HepG2 (cell line): ENCODE measurements around the gene DPEP3. TPM values are rescaled to one million over a fixed set of nuclear protein-coding genes. Genes with fewer than 3 reads are reported as not detected.

Experiments
- CENPT ChIP-seq: sonication (generic); formaldehyde crosslinking; IDR thresholded peaks from 2 replicates; pipeline ENCODE4 v1.8.0; 2022; ENCODE audit warnings: low read depth, mild to moderate bottlenecking, moderate library complexity, missing genetic modification reagents
- GATAD1 ChIP-seq: IDR thresholded peaks from 2 replicates; pipeline ENCODE4 v1.6.1; 2016; ENCODE audit warnings: missing genetic modification reagents, missing compliant biosample characterization
- GMEB1 ChIP-seq: sonication (generic); formaldehyde crosslinking; IDR thresholded peaks from 2 replicates; pipeline ENCODE4 v1.5.1; 2020; ENCODE audit warnings: missing genetic modification reagents, mild to moderate bottlenecking, borderline replicate concordance
- HNRNPL ChIP-seq: fragments of 200-400 bp; formaldehyde crosslinking; IDR thresholded peaks from 2 replicates; pipeline ENCODE4 v1.6.1; 2017; ENCODE audit warnings: mild to moderate bottlenecking, low read depth, low read length
- KAT2B ChIP-seq: fragments of 150-350 bp; IDR thresholded peaks from 2 replicates; pipeline ENCODE4 v1.6.1; 2014; ENCODE audit warnings: low read depth, low read length, borderline replicate concordance
- KDM6A ChIP-seq: IDR thresholded peaks from 2 replicates; pipeline ENCODE4 v1.6.1; 2016; ENCODE audit warnings: low read depth
- MATR3 ChIP-seq: sonication (generic); formaldehyde crosslinking; IDR thresholded peaks from 2 replicates; pipeline ENCODE4 v1.4.0; 2020; ENCODE audit warnings: missing genetic modification reagents
- NCOA2 ChIP-seq: sonication (generic); formaldehyde crosslinking; IDR thresholded peaks from 2 replicates; pipeline ENCODE4 v1.8.0; 2022; ENCODE audit warnings: inconsistent platforms
- NFIC ChIP-seq: IDR thresholded peaks from 2 replicates; pipeline ENCODE4 v1.6.1; 2012; ENCODE audit warnings: mild to moderate bottlenecking, low read length, inconsistent platforms
- PCBP1 ChIP-seq: fragments of 200-400 bp; formaldehyde crosslinking; IDR thresholded peaks from 2 replicates; pipeline ENCODE4 v1.6.1; 2017; ENCODE audit warnings: mild to moderate bottlenecking, low read depth, low read length, borderline replicate concordance
- SKIL ChIP-seq: sonication (generic); formaldehyde crosslinking; IDR thresholded peaks from 2 replicates; pipeline ENCODE4 v1.8.0; 2022; ENCODE audit warnings: missing genetic modification reagents, mild to moderate bottlenecking, moderate library complexity, borderline replicate concordance
- SMAD1 ChIP-seq: sonication (generic); formaldehyde crosslinking; IDR thresholded peaks from 2 replicates; pipeline ENCODE4 v1.4.0; 2020; ENCODE audit warnings: missing genetic modification reagents, low read depth, mild to moderate bottlenecking, borderline replicate concordance
- SP1 ChIP-seq, 2 experiments: fragments of 450-650 bp in 1 of 2; sonication (generic) in 1 of 2; formaldehyde crosslinking in 1 of 2; IDR thresholded peaks; 2 replicates each; pipeline versions ENCODE4 v1.4.0 to v1.6.1; 2016 to 2020; ENCODE audit warnings: missing genetic modification reagents in 1 of 2
- TAF1 ChIP-seq: sonication (generic); formaldehyde crosslinking; IDR thresholded peaks from 2 replicates; pipeline ENCODE4 v1.4.0; 2020; ENCODE audit warnings: missing genetic modification reagents
- TFAP4 ChIP-seq: sonication (generic); IDR thresholded peaks from 2 replicates; pipeline ENCODE4 v1.6.1; 2016; ENCODE audit warnings: low read depth, borderline replicate concordance
- ZEB1 ChIP-seq: IDR thresholded peaks from 2 replicates; pipeline ENCODE4 v1.6.1; 2012; ENCODE audit warnings: mild to moderate bottlenecking, low read depth, inconsistent platforms; ENCODE audit not compliant: insufficient replicate concordance
- ZNF616 ChIP-seq: sonication (generic); formaldehyde crosslinking; IDR thresholded peaks from 2 replicates; pipeline ENCODE4 v1.5.0; 2020; ENCODE audit warnings: low read depth, mild to moderate bottlenecking, missing genetic modification reagents
- ZNF672 ChIP-seq: sonication (generic); formaldehyde crosslinking; IDR thresholded peaks from 2 replicates; pipeline ENCODE4 v1.8.1; 2022; ENCODE audit warnings: missing genetic modification reagents
- ZNF883 ChIP-seq: sonication (generic); formaldehyde crosslinking; IDR thresholded peaks from 2 replicates; pipeline ENCODE4 v1.5.1; 2020; ENCODE audit warnings: mild to moderate bottlenecking, missing genetic modification reagents; ENCODE audit errors: not compliant biosample characterization
- ZSCAN25 ChIP-seq: sonication (generic); formaldehyde crosslinking; IDR thresholded peaks from 2 replicates; pipeline ENCODE4 v1.8.0; 2022; ENCODE audit warnings: mild to moderate bottlenecking, missing genetic modification reagents
- ZZZ3 ChIP-seq: sonication (generic); formaldehyde crosslinking; IDR thresholded peaks from 2 replicates; pipeline ENCODE4 v1.4.0; 2020; ENCODE audit warnings: missing genetic modification reagents, mild to moderate bottlenecking, borderline replicate concordance
- polyA plus RNA-seq, 8 experiments: library from polyadenylated mRNA; depleted of rRNA in 3 of 8; stranded (reverse) in 7 of 8; unstranded in 1 of 8; fragments of >200 nt; fragmentation: Illumina TruSeq in 4 of 8; extraction: Trizol in 4 of 8; gene quantifications; 2 replicates each; pipeline versions ENCODE4 v1.2.1 to v1.2.3, GENCODE V29; 2011 to 2016; ENCODE audit warnings: low read depth in 4 of 8, missing spikeins in 1 of 8, mixed read lengths in 1 of 8; ENCODE audit not compliant: insufficient read depth in 1 of 8
- total RNA-seq, 5 experiments: library from RNA; depleted of rRNA; stranded (reverse); fragments of >200 nt; fragmentation: Illumina TruSeq; extraction: Trizol; gene quantifications; 2 replicates each; pipeline ENCODE4 v1.2.3, GENCODE V29; 2016; ENCODE audit warnings: low read depth in 1 of 5
- TF ChIP-seq, protein P1 (sequence below): sonication (generic); formaldehyde crosslinking; IDR thresholded peaks from 2 replicates; pipeline ENCODE4 v1.5.1; 2020; ENCODE audit warnings: missing genetic modification reagents, mild to moderate bottlenecking, borderline replicate concordance

Gene DPEP3
- total and polyA plus RNA-seq, 2 of the 13 experiments (the other 11 are each of a cell fraction or from before 2014, with no cell fraction given) = not detected

- TF ChIP-seq SKIL = 0 out of 2 replicates have a peak, but pooled peaks have one; percentile 21
- no peak for TF ChIP-seq KAT2B
- no peak for TF ChIP-seq SP1 (IDR thresholded peaks at IDR 0.05)
- peak; percentile 70 for TF ChIP-seq SP1 (CRISPR knock-in tag; IDR thresholded peaks at IDR 0.05)
- TF ChIP-seq PCBP1 = no peak
- TF ChIP-seq HNRNPL = no peak
- TF ChIP-seq ZNF883 (CRISPR knock-in tag) = peak; percentile 69
- TF ChIP-seq ZNF616 (CRISPR knock-in tag) = peak; percentile 49; the same call in 1 of the 2 replicates
- 0 out of 2 replicates have a peak, but pooled peaks have one; percentile 15 for TF ChIP-seq ZNF672 (CRISPR knock-in tag)
- TF ChIP-seq MATR3 (CRISPR knock-in tag) = no peak
- TF ChIP-seq ZEB1 = peak; percentile 84
- peak; percentile 41; the same call in 1 of the 2 replicates for TF ChIP-seq TFAP4
- no peak for TF ChIP-seq ZZZ3
- TF ChIP-seq, protein P1, sequence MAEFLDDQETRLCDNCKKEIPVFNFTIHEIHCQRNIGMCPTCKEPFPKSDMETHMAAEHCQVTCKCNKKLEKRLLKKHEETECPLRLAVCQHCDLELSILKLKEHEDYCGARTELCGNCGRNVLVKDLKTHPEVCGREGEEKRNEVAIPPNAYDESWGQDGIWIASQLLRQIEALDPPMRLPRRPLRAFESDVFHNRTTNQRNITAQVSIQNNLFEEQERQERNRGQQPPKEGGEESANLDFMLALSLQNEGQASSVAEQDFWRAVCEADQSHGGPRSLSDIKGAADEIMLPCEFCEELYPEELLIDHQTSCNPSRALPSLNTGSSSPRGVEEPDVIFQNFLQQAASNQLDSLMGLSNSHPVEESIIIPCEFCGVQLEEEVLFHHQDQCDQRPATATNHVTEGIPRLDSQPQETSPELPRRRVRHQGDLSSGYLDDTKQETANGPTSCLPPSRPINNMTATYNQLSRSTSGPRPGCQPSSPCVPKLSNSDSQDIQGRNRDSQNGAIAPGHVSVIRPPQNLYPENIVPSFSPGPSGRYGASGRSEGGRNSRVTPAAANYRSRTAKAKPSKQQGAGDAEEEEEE (CRISPR knock-in tag) = no peak; the same call in 1 of the 2 replicates
- peak; percentile 44; the same call in 1 of the 2 replicates for TF ChIP-seq TAF1
- peak; percentile 21; the same call in 1 of the 2 replicates for TF ChIP-seq GMEB1
- no peak for TF ChIP-seq ZSCAN25 (CRISPR knock-in tag)
- peak; percentile 57; the same call in 1 of the 2 replicates for TF ChIP-seq NCOA2 (CRISPR knock-in tag)
- TF ChIP-seq GATAD1 (CRISPR knock-in tag) = peak; percentile 73
- no peak for TF ChIP-seq NFIC
- no peak for TF ChIP-seq CENPT (CRISPR knock-in tag)
- no peak for TF ChIP-seq KDM6A (CRISPR knock-in tag)
- TF ChIP-seq SMAD1 = no peak; the same call in 1 of the 2 replicates
Observed at GRCh38 chr16:67993207-67994039, 13.1 kb upstream of the DPEP3 start (continued).
